ENCODE measurements around the gene RBM19. TPM values are rescaled to one million over a fixed set of nuclear protein-coding genes. Genes with fewer than 3 reads are reported as not detected.

The RBM19 gene
- total RNA-seq, 1 donor = 29.9 TPM

DNA sequence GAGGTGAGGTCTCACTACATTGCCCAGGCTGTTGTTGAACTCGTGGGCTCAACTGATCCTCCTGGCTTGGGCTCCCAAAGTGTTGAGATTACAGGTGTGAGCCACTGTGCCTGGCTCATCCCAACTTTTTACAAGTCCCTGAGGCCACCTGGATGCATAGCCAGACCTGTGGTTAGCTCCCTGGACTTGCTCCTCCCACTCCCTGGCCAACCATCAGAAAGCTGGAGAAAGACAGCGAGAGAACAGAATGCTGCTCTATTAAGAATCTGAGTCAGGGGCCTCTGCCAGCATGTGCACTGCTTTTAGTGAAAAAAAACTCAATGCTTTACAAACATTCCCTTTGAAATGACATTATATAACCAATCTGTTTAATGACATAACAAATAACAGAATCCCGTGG lies 78.2 kb downstream of the RBM19 start:
- DNase-seq (ENCODE audit: low read depth in 2 of 3, low spot score in 2 of 3) = no peak

DNA sequence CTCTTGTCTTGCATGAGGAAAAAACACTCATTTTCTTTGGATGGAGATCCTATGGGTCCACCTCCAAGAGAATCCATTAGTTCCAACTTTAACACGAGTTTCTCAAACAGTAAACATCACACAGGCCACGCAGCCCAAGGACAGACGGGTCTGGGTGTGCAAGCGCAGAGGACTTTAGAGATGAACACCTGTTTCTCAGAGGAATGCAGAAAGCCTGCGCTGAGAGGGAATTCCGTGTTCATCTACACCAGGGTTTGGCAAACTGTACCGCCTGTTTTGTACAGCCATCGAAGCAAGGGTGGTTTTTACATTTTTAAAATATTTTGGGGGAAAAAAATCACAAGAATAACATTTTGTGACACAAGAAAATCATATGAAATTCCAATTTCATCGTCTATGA lies 79.4 kb downstream of the RBM19 start:
- no peak for DNase-seq (ENCODE audit: low read depth in 2 of 3, low spot score in 2 of 3)

DNA sequence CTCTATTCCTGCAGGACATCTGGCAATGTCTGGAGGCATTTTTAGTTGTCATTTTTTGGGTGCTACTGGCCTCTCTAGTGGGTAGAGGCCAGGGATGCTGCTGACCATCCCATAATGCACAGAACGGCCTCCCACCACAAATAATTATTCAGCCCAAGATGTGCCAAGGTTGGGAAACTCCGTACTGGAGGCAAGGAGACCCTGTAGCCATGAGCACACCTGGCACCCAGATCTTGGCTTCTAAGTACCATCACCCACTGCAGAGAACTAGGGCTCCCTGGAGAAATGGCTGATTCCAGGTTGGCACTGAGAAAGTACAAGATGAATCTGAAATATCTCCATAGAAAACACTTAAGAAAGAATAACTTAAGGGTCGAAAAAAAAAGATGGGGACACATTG lies 81.7 kb downstream of the RBM19 start:
- DNase-seq (ENCODE audit: low read depth in 2 of 3, low spot score in 2 of 3) = no peak

- no peak for DNase-seq (ENCODE audit: low read depth in 2 of 3, low spot score in 2 of 3)
Measured at GRCh38 chr12:113882690-113883089, 83.4 kb downstream of the RBM19 start.

GRCh38 chr12:113880988-113881962 lies 84.8 kb downstream of the RBM19 start:
- DNase-seq (ENCODE audit: low read depth in 2 of 3, low spot score in 2 of 3) = no peak

DNA sequence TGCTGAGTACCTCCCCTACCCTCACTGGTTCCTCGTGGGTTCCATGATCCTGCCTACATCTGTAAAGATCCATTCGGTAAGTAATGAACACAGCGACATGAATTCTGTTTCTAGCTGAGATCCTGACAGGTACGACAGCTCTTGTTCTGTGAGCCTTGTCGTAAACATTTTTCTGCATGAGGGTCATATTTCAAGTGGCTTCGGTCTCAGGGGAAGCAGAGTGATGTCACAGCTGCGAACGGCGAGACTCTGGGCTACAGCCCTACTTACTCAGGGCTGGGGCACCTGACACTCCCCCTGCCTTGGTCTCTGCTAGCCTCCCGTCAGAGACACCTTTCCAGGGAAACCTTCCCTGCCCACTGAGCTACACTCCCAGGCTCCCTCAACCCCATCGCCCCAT lies 85.8 kb downstream of the RBM19 start:
- no peak for DNase-seq (ENCODE audit: low read depth in 2 of 3, low spot score in 2 of 3)

DNA sequence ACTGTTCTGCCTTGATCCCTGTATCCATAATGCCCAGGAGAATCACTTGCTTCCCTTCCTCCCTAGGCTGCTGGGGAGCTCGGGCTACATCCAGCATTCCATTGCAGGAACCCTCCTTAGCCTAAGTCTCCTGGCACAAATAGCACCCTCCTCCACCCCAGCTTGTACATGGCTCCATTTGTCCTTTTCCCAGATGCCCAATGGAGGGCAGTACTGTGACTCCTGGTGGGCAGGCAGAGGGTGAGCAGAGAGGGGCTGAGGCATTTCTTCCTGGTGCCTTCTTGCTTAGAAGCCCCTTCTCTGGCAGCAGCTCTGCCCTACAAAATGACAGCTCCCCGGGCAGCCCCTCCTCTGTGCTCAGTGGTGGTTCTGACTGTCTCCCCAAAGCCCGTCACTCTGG lies 86.5 kb downstream of the RBM19 start:
- no peak for DNase-seq (ENCODE audit: low read depth in 2 of 3, low spot score in 2 of 3)

DNA sequence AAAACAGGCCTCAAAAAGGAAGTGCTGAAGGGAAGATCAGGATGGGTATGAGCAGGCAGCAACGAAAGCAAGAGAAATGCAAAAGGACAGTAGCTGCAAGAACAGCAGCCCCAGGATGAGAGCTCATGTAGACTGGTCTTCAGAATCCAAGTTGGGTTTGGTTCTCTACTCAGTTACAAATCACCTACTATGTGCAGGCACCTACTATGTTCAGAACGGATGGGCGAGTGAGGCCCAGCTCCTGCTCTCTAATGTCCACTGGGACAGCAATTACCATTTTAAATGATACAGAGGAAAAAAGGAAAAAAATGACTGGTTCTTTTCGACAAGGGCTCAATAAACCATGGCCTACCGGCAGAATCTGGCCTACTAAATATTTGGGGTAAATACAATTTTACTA lies 88.5 kb downstream of the RBM19 start:
- DNase-seq (ENCODE audit: low read depth in 2 of 3, low spot score in 2 of 3) = no peak

DNA sequence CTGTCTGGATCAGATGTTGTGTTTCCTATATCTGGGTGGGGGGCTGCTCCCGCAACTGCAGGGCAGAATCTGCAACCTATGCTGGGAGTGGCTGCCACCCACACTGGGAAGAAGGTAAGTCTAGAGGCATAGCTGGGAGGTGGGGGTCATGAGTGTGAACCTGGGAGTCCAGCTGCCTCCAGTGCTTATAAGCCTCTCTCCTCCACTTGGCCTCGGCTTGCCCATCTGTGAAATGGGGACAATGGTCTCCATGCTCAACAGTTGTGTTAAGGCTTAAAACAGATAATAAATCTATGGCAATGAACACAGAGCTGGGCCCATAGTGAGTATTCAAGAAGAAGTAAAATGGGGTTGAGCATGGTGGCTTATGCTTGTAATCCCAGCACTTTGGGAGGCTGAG lies 90.0 kb downstream of the RBM19 start:
- no peak for DNase-seq (ENCODE audit: low read depth in 2 of 3, low spot score in 2 of 3)

DNA sequence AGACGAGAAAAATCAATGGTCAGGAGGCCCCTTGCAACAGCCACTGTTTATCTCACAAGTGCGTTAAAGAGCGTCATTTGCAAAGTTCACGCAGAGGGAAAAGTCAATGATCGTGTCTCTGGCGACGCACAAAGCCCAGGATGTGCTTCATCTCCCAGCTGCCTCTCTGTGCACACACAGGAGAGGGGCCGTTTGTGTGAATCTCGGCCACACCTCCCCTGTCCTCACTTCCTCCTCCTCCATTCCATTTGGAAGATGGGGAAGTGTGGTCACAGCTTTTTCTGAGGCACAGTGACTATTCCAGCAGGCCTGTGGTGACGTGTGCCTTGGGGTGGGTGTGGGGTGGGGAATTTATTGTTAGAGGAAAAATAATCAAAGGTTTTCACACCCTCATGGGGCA lies 90.4 kb downstream of the RBM19 start:
- DNase-seq (ENCODE audit: low read depth in 2 of 3, low spot score in 2 of 3) = no peak

DNA sequence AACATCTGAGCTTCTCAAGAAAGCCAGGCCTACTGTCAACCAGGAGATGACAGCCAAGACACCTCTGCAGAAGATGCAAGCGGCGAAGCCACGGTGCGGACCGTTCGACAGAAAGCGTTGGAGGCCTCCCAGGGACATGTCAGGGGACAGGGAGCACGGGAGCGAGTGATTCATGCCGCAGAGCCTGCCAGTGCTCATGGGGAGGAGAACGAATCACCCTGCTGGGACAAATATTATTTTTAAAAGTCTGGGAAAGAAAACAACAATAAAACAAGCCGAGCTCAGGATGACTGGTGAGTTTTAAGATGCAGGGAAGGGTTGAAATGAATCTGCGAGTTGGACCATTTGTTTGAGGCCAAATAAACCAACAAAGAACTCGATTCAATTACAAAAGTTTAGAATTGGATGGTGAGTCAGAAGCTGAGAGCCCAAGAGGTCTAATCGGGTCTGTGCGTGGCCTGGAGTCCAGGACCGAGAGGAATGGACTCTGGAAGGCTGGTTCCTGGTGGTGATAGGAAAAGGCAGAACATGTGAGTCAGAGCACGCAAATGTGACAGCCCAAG lies 91.0 kb downstream of the RBM19 start:
- DNase-seq (ENCODE audit: low read depth in 2 of 3, low spot score in 2 of 3) = no peak

- DNase-seq (ENCODE audit: low read depth in 2 of 3, low spot score in 2 of 3) = no peak
Measured at GRCh38 chr12:113874326-113874725, 91.8 kb downstream of the RBM19 start.

- DNase-seq (ENCODE audit: low read depth in 2 of 3, low spot score in 2 of 3) = no peak
Measured at GRCh38 chr12:113873740-113874139, 92.4 kb downstream of the RBM19 start.

- DNase-seq (ENCODE audit: low read depth in 2 of 3, low spot score in 2 of 3) = no peak
Measured at GRCh38 chr12:113870890-113871289, 95.2 kb downstream of the RBM19 start.

DNA sequence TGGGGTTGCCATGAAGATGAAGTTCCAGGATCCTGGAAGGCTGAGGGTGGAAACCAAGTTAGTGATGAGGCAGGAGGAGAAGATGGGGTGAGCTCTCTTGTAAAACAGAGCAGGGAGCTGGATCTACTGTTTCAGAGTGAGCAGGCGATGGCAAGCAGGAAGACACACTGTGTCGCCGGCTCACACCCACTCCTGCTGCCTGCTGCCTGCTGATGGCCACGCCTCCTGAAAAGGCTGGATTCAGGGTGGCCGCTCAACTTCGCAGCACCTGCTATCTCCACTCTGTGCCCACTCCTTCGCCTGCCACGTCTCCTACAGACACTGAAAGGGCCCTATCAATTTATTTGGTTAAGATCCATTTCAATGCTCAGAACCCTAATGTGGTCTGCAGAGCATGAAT lies 96.1 kb downstream of the RBM19 start:
- no peak for DNase-seq (ENCODE audit: low read depth in 2 of 3, low spot score in 2 of 3)

DNA sequence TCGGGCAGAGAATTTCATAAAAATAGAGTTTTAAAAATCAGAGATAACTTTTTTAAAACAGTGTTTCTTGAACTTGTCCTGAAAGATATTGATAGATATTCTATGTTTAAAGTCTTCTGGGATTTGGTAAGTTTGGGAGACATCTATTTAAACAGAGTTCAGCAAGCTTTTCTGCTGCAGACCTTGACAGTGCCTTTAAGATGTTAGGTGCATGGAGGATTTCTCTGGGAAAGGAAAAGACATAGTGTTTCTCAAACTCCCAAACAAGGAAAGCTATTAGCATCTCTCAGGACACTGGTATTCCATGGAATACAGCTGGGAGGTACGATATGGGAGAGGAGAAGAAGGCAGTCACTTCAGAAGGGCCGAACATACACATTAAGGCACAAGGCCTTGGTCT lies 97.8 kb downstream of the RBM19 start:
- DNase-seq (ENCODE audit: low read depth in 2 of 3, low spot score in 2 of 3) = no peak

GRCh38 chr12:113867258-113867657 lies 98.9 kb downstream of the RBM19 start:
- DNase-seq (ENCODE audit: low read depth in 2 of 3, low spot score in 2 of 3) = no peak

DNA sequence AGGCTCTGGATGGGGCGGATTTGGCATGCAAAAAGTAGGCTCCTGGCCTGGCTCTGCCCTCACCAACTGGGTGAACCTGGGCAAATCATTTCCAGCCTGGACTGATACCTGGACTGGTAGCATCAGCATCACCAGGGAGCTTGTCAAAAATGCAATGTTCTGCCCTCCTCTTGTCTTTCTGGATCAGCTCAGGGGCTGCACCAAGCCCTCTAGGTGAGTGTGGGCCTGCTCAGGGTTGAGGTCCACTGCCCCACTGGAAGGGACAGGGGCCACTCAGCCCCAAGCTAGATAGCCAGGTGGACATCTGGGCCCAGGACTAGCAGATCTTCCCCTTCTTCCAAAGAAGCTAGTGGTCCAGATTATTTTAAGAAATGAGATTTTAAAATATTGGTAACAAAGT lies 99.6 kb downstream of the RBM19 start:
- DNase-seq (ENCODE audit: low read depth in 2 of 3, low spot score in 2 of 3) = no peak

GRCh38 chr12:113863455-113863845 lies 102.7 kb downstream of the RBM19 start:
- DNase-seq (ENCODE audit: low read depth in 2 of 3, low spot score in 2 of 3) = no peak

GRCh38 chr12:113862590-113863454 lies 103.3 kb downstream of the RBM19 start:
- DNase-seq (ENCODE audit: low read depth in 2 of 3, low spot score in 2 of 3) = peak in 2 of 3 donors; percentile 12 to 16

- no peak for DNase-seq (ENCODE audit: low read depth in 2 of 3, low spot score in 2 of 3)
Measured at GRCh38 chr12:113861708-113862312, 104.3 kb downstream of the RBM19 start.
